GM23338 (cell line): Measurements from ENCODE around the gene NCAPH2. TPM values are rescaled to one million over a fixed set of nuclear protein-coding genes. Genes with fewer than 3 reads are reported as not detected.

ENCODE experiments used
- ATAC-seq: fragments of 200-7000 bp; cut with Tn5 transposase; 3 replicates; pipeline ENCODE4 v1.9.1; 2020
- DNase-seq: peaks from one replicate; pipeline ENCODE4 v3.0.0-alpha.2; 2015; ENCODE audit warnings: low spot score
- H2AFZ ChIP-seq: fragments of 200-600 bp; sonication (generic); 2 replicates; pipeline ENCODE4 v1.8.0; 2016; ENCODE audit warnings: antibody characterized with exemption, mild to moderate bottlenecking, moderate library complexity
- H3F3A ChIP-seq: fragments of 200-600 bp; sonication (generic); replicated peaks from 2 replicates; pipeline ENCODE4 v1.8.0; 2017; ENCODE audit warnings: antibody characterized with exemption, mixed run types, low read depth
- H3K27ac ChIP-seq: fragments of 200-600 bp; sonication (generic); 2 replicates; pipeline ENCODE4 v1.6.1; 2016; ENCODE audit warnings: low read depth
- H3K27me3 ChIP-seq: fragments of 200-600 bp; sonication (generic); 2 replicates; pipeline ENCODE4 v1.8.0; 2016; ENCODE audit warnings: mild to moderate bottlenecking, mixed run types, moderate library complexity; ENCODE audit not compliant: insufficient read depth
- H3K36me3 ChIP-seq: fragments of 200-600 bp; sonication (generic); 2 replicates; pipeline ENCODE4 v1.8.0; 2016; ENCODE audit warnings: mild to moderate bottlenecking; ENCODE audit not compliant: insufficient read depth
- H3K4me1 ChIP-seq: fragments of 200-600 bp; sonication (generic); 2 replicates; pipeline ENCODE4 v1.8.0; 2016; ENCODE audit warnings: mild to moderate bottlenecking, moderate library complexity; ENCODE audit not compliant: insufficient read depth
- H3K4me2 ChIP-seq: fragments of 200-600 bp; sonication (generic); 2 replicates; pipeline ENCODE4 v1.7.1; 2017; ENCODE audit warnings: mixed run types
- H3K4me3 ChIP-seq: fragments of 200-600 bp; sonication (generic); 2 replicates; pipeline ENCODE4 v1.6.1; 2016; ENCODE audit warnings: mixed run types
- H3K79me2 ChIP-seq: fragments of 200-600 bp; sonication (generic); replicated peaks from 2 replicates; pipeline ENCODE4 v1.8.0; 2017; ENCODE audit warnings: mild to moderate bottlenecking; ENCODE audit not compliant: insufficient read depth
- H3K9me2 ChIP-seq: fragments of 200-600 bp; sonication (generic); 2 replicates; pipeline ENCODE4 v1.8.0; 2017; ENCODE audit not compliant: insufficient read depth
- H4K20me1 ChIP-seq: fragments of 200-600 bp; sonication (generic); replicated peaks from 2 replicates; pipeline ENCODE4 v1.8.0; 2017; ENCODE audit warnings: mild to moderate bottlenecking; ENCODE audit not compliant: insufficient read depth
- H3K27ac Mint-ChIP-seq: 2 replicates; pipeline ENCODE4 v1.8.0; 2020; ENCODE audit warnings: inconsistent platforms, mild to moderate bottlenecking, moderate library complexity, mixed read lengths
- H3K27me3 Mint-ChIP-seq: 3 replicates; pipeline ENCODE4 v1.8.0; 2022; ENCODE audit warnings: low read depth, mild to moderate bottlenecking, moderate library complexity, mixed read lengths, inconsistent platforms; ENCODE audit not compliant: insufficient read depth, poor library complexity
- H3K36me3 Mint-ChIP-seq: 3 replicates; pipeline ENCODE4 v1.8.0; 2021; ENCODE audit warnings: low read depth, mild to moderate bottlenecking, inconsistent platforms, moderate library complexity, mixed read lengths
- H3K4me1 Mint-ChIP-seq: 3 replicates; pipeline ENCODE4 v1.8.0; 2020; ENCODE audit warnings: mild to moderate bottlenecking, inconsistent platforms, mixed read lengths
- H3K4me3 Mint-ChIP-seq: 3 replicates; pipeline ENCODE4 v1.8.0; 2021; ENCODE audit warnings: moderate library complexity, mild to moderate bottlenecking, inconsistent platforms, mixed read lengths
- H3K9me3 Mint-ChIP-seq: 3 replicates; pipeline ENCODE4 v1.8.0; 2020; ENCODE audit warnings: moderate library complexity, mild to moderate bottlenecking, inconsistent platforms, mixed read lengths
- CREB1 ChIP-seq: fragments of 250-450 bp; sonication (Bioruptor Pico); IDR thresholded peaks from 2 replicates; pipeline ENCODE4 v1.5.0; 2020; ENCODE audit warnings: low read depth, mild to moderate bottlenecking, moderate library complexity
- CTCF ChIP-seq, 2 experiments: fragments of 200-600 bp in 1 of 2; sonication (generic) in 1 of 2; conservative IDR thresholded peaks; 2 replicates each; pipeline versions ENCODE4 v1.5.1 to v1.6.1; 2016 to 2017; ENCODE audit warnings: antibody characterized with exemption in 2 of 2, low read depth in 2 of 2, mild to moderate bottlenecking in 2 of 2, moderate library complexity in 1 of 2
- ETS1 ChIP-seq: IDR thresholded peaks from 2 replicates; pipeline ENCODE4 v1.6.1; 2016; ENCODE audit warnings: antibody characterized with exemption
- EZH2 ChIP-seq: fragments of 200-600 bp; sonication (generic); IDR thresholded peaks from one replicate; pipeline ENCODE4 v1.8.0; 2017; ENCODE audit warnings: antibody characterized with exemption, mild to moderate bottlenecking, low read depth; ENCODE audit not compliant: unreplicated experiment
- EZH2phosphoT487 ChIP-seq: fragments of 200-600 bp; sonication (generic); IDR thresholded peaks from one replicate; pipeline ENCODE4 v1.8.1; 2018; ENCODE audit warnings: antibody characterized with exemption; ENCODE audit not compliant: unreplicated experiment
- JUNB ChIP-seq: IDR thresholded peaks from one replicate; pipeline ENCODE4 v1.6.1; 2016; ENCODE audit warnings: antibody characterized with exemption; ENCODE audit not compliant: unreplicated experiment
- NANOG ChIP-seq: IDR thresholded peaks from 2 replicates; pipeline ENCODE4 v1.6.1; 2016; ENCODE audit warnings: antibody characterized with exemption, borderline replicate concordance
- POLR2AphosphoS5 ChIP-seq: IDR thresholded peaks from 2 replicates; pipeline ENCODE4 v1.6.1; 2016; ENCODE audit warnings: antibody characterized with exemption, low read depth
- REST ChIP-seq: IDR thresholded peaks from one replicate; pipeline ENCODE4 v1.6.1; 2018; ENCODE audit warnings: antibody characterized with exemption; ENCODE audit not compliant: unreplicated experiment
- STAT1 ChIP-seq: IDR thresholded peaks from one replicate; pipeline ENCODE4 v1.6.1; 2016; ENCODE audit warnings: antibody characterized with exemption; ENCODE audit not compliant: unreplicated experiment
- ZNF114 ChIP-seq: fragments of 250-450 bp; sonication (Bioruptor Pico); IDR thresholded peaks from 2 replicates; pipeline ENCODE4 v1.5.0; 2020; ENCODE audit warnings: mild to moderate bottlenecking, moderate library complexity
- ZNF331 ChIP-seq: fragments of 250-450 bp; sonication (Bioruptor Pico); IDR thresholded peaks from 2 replicates; pipeline ENCODE4 v1.5.0; 2020; ENCODE audit warnings: low read depth, mild to moderate bottlenecking, moderate library complexity
- ZNF462 ChIP-seq: fragments of 250-450 bp; sonication (Bioruptor Pico); IDR thresholded peaks from 2 replicates; pipeline ENCODE4 v1.5.0; 2020; ENCODE audit warnings: mild to moderate bottlenecking, moderate library complexity
- polyA plus RNA-seq: library from polyadenylated mRNA; unstranded; fragments of >200 nt; fragmentation: Nextera tagmentation; extraction: Ambion mirVana; gene quantifications from 2 replicates; pipeline ENCODE4 v1.2.1, GENCODE V29; 2016
- total RNA-seq: library from RNA; depleted of rRNA; stranded (reverse); fragments of >200 nt; shearing (Covaris generic); gene quantifications from 2 replicates; pipeline ENCODE4 v1.2.3, GENCODE V29; 2014

The NCAPH2 gene
- total and polyA plus RNA-seq, 2 experiments from 2014 or later = 52.2 to 76.1 TPM

- Histone ChIP-seq H2AFZ (no peak overlapping the region), H3K27ac (no peak overlapping the region), H3K9me2 (no peaks in the 10 kb centered on the region), H4K20me1 (no peaks in the 10 kb centered on the region), H3K4me1 (no peaks in the 10 kb centered on the region), H3K79me2 (no peaks in the 10 kb centered on the region), H3K4me2 (no peak overlapping the region), H3K27me3 (peaks cover 20% of the 10 kb centered on the region; the same call in 1 of the 2 replicates), H3K36me3 (no peaks in the 10 kb centered on the region), H3K4me3 (no peak overlapping the region), H3F3A (no peaks in the 10 kb centered on the region)
- ATAC-seq (no peak), DNase-seq (no peak)
- Mint-ChIP-seq H3K9me3 (no peaks in the 10 kb centered on the region), H3K4me1 (peaks cover 4% of the 10 kb centered on the region; the same call in 2 of the 3 replicates), H3K4me3 (no peak overlapping the region; the same call in 2 of the 3 replicates), H3K27ac (no peak overlapping the region), H3K36me3 (no peaks in the 10 kb centered on the region), H3K27me3 (peaks cover 27% of the 10 kb centered on the region)
- TF ChIP-seq ZNF114 (CRISPR knock-in tag) (no peak), REST (no peak), NANOG (no peak), CREB1 (CRISPR knock-in tag) (no peak), EZH2 (no peak), POLR2AphosphoS5 (no peak), ZNF331 (CRISPR knock-in tag) (no peak), JUNB (no peak), ETS1 (no peak), CTCF (conservative IDR thresholded peaks at IDR 0.05; ENCODE audit: low read depth in 2 of 2) (no peak), ZNF462 (CRISPR knock-in tag) (no peak), STAT1 (no peak), EZH2phosphoT487 (no peak)
Observed at GRCh38 chr22:50550395-50550794, 42.4 kb downstream of the NCAPH2 start.
